GM12891 (cell line): ENCODE data around the gene SLC35E2B.

Experiments used
- POLR2A ChIP-seq: IDR thresholded peaks from 2 replicates; pipeline ENCODE4 v1.6.1; 2011; ENCODE audit warnings: low read depth, low read length, control low read depth
- POLR2AphosphoS5 ChIP-seq: IDR thresholded peaks from 2 replicates; pipeline ENCODE4 v1.6.1; 2011; ENCODE audit warnings: low read depth, low read length, control low read depth
- TAF1 ChIP-seq: IDR thresholded peaks from 2 replicates; pipeline ENCODE4 v1.6.1; 2011; ENCODE audit warnings: low read depth, low read length, control low read depth

DNA sequence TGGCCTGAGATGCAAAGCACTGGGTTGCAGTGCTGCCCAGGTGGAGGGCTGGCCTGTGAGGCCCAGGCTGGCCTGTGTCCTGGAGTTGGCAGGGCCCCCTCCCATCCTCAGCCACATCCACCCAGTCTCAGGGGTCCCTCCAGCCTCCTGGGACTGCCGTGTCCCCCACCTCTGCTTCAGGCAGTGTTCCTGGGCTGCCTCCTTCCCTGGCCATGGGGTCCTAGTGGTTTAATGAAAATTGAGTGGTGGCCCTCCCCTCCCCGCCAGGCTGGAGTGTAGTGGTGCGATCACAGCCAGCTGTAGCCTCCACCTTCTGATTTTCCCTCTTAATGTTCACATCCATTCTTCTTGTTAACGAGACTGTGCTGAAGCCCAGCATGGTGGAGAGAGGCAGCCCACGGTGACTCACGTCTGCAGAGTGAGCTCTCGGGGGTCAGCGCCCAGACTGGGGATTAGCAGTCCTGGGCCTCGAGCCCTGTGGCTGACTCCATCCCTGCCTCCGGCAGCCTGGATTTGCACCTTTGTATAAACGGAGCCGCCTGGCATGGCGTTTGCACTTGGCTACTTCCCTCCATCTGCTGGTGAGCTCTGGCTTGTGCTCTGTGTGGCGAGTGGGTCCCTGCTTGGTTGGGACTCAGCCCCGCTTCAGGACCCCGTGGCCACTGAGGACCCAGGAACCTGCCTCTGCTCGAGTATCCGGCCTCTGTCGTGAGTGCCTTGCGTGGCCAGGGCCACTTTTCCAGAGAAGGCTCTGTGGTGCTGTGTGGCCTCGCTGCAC is 70.4 kb downstream of the SLC35E2B start:
- TF ChIP-seq POLR2A, result no peak
- TF ChIP-seq TAF1, result no peak
- TF ChIP-seq POLR2AphosphoS5, result no peak
